ENCODE measurements around the gene MCF2L.

MCF2L gene

DNA sequence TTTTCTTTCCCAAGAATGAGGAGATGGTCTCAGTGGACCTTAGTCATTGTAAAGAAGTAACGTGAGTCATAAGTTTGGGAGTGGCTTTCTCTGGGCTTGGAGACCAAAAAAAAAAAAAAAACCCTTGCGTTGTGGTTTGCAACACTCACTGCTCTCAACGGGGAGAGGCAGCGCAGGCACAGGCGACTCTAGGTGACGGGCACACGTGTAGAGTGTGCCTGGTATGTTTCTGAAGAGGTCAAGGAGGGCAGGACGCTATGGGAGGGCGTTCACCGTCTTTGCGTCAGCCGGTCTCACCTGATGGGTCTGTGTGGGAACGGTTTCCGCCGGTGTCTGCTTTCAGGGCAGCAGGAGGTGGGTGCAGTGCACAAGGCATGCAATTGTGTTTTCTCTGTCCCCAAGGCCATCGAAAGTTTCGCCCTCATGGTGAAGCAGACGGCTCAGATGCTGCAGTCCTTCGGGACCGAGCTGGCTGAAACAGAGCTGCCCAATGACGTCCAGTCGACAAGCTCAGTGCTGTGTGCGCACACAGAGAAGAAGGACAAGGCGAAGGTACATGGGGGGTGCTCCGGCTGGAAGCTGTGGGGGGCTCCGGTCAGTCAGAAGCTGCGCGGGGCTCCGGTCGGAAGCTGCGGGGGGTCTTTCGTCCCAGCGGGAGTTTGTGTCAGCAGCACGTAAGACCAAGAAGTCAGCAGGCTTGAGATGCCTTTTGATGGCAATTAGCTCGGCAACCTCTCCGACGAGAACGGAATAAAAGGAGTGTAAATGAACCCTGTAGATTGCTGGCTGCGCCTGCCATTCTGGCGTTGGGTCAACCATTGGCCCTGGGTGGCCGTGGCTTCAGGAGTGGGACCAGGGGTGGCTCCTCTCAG lies 95.8 kb downstream of the MCF2L start:
- no peak overlapping the region for H3K4me3 ChIP-seq (ENCODE audit: low read depth, low read length)
- peak; percentile 37 for DNase-seq (ENCODE audit: low read depth)
- no peak for TF ChIP-seq CTCF (conservative IDR thresholded peaks at IDR 0.05; ENCODE audit: low read depth, low read length)

DNA sequence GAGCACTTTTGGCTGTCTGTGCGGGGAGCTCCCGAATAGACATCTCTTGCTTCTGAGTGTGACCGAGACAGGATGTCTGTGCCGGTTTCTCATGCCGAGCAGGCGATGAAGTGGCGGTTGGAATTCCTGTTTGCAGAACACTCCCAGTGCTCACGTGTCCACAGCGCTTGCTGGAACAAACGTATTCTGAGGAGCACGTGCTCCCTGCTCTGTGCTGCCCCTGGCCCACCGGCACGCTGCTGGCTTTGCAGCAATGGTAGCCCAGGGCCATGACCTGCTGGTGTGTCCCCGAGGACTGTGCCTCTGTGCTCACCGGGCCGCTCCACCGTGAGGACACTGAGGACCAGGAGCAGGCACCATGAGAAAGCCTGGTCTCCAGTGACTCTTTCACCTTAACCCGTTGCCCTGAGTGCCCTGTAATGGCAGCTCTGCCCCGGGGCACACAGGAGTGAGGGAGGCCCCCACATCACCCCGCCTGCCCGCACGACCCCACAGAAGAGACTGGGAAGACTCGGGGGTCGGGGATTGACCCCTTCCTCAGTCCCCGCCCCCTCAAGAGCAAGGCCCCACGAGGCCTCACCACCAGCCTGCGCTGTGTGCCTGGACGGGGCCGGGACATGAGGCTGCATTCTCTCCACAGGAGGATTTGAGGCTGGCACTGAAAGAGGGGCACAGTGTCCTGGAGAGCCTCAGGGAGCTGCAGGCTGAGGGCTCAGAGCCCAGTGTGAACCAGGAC lies 96.6 kb downstream of the MCF2L start:
- no peak for TF ChIP-seq CTCF (conservative IDR thresholded peaks at IDR 0.05; ENCODE audit: low read depth, low read length)
- H3K4me3 ChIP-seq (ENCODE audit: low read depth, low read length): no peak overlapping the region
- DNase-seq (ENCODE audit: low read depth): peak; percentile 18

DNA sequence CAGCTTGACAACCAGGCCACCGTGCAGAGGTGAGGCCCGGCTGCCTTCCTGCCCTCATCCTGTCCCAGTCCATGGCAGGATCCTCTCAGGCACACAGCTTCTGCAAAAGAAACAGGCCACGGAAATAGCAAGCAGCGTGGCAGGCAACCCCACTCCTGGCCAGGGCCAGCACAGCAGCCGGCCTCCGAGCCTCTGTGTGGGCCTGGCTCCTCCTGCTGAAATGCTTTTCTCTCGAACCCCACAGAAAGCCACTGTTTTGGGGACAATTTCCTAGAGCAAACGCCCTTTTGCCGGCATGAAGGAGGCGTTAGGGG lies 97.1 kb downstream of the MCF2L start:
- no peak for TF ChIP-seq CTCF (conservative IDR thresholded peaks at IDR 0.05; ENCODE audit: low read depth, low read length)
- H3K4me3 ChIP-seq (ENCODE audit: low read depth, low read length): no peak overlapping the region
- DNase-seq (ENCODE audit: low read depth): no peak

GRCh38 chr13:113066746-113067145 lies 97.7 kb downstream of the MCF2L start:
- no peak overlapping the region for H3K4me3 ChIP-seq (ENCODE audit: low read depth, low read length)
- no peak for TF ChIP-seq CTCF (conservative IDR thresholded peaks at IDR 0.05; ENCODE audit: low read depth, low read length)
- no peak for DNase-seq (ENCODE audit: low read depth)

- no peak for DNase-seq (ENCODE audit: low read depth)
- TF ChIP-seq CTCF (conservative IDR thresholded peaks at IDR 0.05; ENCODE audit: low read depth, low read length): no peak
- no peak overlapping the region for H3K4me3 ChIP-seq (ENCODE audit: low read depth, low read length)
Measured at GRCh38 chr13:113069861-113070805, 101.1 kb downstream of the MCF2L start.

DNA sequence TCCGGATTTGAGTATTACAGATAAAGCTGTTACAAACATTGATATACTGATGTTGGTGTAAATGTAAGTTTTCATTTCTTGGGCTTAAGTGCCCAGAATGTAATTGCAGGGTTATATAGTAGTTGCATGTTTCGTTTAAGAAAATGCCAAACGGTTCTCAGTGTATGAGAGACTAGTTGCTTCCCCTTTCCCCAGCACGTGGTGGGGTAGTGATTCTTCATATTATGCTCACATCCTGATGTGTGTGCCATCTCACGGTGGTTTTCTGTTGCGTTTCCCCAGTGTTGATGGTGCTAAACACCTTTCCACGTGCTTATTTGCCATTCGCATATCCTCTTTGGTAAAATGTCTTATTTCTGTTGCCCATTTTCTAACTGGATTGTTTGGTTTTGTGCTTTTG lies 101.8 kb downstream of the MCF2L start:
- H3K4me3 ChIP-seq (ENCODE audit: low read depth, low read length): no peak overlapping the region
- DNase-seq (ENCODE audit: low read depth): no peak
- TF ChIP-seq CTCF (conservative IDR thresholded peaks at IDR 0.05; ENCODE audit: low read depth, low read length): no peak
